Iris pigment epithelial cell (primary cell): ENCODE data around the gene GMDS.

Experiments
- DNase-seq: peaks from one replicate; pipeline ENCODE4 v3.0.0-alpha.2; 2011; ENCODE audit warnings: low read depth

Gene GMDS

DNA sequence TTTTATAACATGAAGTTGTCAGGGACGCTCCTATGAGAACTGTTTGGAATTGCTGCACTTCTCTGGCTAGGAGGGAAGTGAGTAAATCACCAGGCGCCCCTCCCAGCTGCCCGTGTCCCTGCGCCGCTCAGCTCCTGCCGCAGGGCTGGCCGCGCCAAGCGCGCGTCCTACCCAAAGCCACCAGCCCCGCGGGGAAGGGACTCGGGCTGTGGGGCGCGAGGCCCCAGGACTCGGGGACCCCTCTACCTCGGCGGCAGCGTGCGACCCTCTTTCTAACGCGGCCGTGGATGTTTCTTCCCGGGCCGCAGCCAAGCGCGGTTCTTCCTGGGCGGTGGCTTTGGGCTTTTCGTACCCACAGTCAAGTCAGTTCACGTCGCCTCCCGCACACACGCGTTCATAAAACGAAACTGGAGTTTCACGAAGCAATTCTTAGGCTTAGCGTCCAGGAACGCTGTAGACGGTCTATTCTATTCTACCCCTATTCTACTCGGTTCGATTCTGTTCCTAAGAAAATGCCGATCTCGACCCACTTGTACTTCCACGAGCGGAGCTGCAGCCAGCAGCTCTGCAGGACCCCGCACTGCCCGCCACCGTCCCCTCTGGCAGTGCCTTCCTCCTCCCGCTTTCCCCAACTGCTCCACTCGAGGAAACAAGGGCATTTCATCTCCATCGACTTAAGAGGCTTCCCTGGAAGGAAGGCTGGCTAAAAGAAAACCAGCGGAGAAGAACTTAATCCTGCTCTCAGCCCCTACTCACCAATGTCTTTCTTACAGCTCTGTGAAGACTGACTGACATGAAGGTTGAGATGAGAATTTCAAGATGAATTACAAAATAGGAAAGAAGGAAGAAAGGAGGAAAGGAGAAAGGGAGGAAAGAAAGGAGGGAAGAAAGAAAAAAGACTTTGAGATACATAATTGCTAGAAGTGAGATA, 620.3 kb downstream of the GMDS start:
- peak; percentile 63 for DNase-seq

- DNase-seq: peak; percentile 53
Observed at GRCh38 chr6:1624058-1624850, 621.2 kb downstream of the GMDS start.

- no peak for DNase-seq
Observed at GRCh38 chr6:1623769-1624057, 621.7 kb downstream of the GMDS start.

GRCh38 chr6:1622851-1623768, 622.3 kb downstream of the GMDS start:
- DNase-seq: no peak

DNA sequence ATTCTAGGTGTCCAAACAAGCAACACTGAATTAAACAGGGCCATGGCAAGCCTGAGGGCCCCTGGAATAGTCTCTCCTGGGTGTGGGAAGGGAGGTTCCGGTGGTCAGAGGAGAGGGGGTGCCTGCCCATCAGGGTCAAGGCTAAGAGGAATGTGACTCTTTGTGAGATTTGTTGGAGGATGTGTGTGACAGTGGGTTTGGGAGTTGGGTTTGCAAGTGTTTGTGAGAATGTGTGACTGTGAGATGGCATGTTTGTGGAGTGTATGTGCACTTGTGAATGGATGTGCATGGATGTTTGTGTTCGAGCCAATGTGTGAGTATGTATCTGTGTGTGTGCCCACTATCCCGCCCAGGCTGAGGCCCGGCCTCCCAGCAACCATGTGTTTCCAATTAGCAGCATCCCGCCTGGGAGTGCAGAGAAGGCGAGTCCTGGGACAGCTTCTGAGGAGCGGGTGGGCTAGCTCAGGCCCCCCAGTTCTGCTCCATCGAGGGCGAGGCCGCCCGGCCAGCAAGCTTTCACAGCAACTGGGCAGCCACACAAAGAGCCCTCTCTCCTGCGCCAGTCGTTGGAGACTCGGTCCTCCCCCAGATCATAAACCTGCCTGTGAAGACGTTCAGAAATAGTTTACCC, 623.1 kb downstream of the GMDS start:
- DNase-seq: peak; percentile 27

DNA sequence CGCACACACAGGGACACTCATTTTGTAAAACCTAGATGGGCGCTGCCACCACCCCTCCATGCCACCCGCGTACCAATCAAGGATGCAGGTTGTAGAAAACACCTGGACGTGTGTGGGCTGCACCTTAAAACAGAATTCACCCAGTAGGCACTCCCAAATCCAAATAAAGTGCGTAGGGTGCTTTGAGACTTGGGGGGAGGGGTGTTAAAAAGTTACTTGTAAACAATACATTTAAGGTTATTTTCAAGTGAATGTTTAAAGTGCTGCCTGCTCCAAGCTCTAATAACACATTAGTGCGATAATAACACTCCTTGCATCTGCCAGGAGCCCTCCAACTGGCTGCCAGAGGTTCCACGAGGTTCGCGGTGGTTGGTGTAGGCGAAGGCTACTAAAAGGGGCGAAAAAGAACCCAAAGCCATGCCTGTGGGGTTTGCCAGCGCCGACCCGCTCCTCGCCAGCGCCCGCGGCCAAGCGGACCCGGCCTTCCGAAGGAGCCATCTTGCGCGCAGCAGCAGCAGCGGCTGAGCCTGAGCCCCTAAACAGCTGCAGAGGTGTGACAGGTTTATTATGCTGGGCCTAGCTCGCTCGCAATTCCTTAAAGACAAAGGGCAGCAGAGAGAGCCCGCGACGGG, 624.2 kb downstream of the GMDS start:
- no peak for DNase-seq

DNA sequence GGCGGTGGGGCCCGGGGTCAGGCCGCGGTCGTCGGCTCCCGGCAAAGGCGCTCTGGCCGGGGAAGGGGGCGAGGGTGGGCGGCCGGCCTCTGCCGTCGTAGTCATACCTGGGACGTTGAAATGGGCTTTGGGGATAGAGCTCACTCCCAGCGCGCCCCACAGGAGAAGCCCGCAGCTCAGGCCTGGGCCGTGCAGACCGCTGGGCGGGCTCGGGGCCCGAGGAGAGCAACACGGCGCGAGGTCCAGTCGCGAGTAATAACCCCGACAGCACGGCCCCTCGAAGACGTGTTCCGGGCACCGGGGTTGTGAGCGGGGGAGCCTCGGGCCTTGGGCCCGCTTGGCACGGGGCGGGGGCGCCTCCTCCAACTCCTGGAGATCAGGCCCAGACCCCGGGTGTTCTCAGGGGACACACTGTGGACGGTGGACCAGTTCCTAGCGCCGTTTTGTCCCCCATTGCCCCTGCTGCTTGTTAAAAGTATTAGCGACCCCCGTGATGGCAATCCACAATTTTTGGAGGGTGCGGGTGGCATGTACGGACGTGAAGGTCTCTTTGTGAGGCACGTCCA, 624.8 kb downstream of the GMDS start:
- no peak for DNase-seq

DNA sequence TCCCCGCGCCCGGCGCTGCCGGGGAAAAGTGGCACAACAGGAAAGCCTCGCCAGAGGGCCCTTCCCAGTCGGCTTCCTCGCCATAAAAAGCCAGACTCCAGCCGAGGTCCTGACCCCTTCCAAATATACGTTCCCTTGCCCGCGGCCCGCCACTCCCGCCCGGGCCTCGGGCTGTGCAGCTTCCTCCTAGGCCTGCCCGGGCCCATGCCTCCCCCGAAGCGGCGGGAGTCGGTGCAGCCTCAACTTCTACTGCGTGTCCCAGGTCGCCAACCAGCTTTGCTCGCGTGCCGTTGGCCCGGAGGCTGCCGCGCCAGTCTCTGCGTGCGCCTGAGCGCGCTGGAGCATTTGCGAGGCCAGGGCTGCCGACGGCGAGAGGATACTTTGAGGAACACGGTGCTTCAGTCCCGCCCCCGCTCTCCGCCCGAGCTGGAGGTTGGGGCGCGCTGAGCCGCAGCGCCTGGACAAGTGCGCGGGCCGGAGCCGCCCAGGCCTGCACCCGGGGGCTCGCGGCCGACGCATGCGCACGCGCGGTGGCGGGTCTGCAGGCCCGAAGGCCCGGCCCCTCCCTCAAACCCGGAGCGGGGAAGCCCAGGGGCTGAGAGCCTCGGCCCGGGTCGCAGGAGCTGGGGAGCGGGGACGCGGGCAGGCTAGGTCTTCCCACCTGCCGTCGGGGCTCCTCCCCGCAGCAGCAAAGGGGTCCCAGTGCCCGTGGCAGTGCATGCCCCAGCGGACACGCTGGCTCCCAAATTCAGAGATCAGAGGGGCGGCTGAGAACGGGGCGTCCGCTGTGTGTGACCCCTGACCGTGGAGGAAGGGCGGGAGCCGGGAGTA, 625.5 kb downstream of the GMDS start:
- peak; percentile 57 for DNase-seq

GRCh38 chr6:1619098-1619672, 626.2 kb downstream of the GMDS start:
- DNase-seq: no peak

DNA sequence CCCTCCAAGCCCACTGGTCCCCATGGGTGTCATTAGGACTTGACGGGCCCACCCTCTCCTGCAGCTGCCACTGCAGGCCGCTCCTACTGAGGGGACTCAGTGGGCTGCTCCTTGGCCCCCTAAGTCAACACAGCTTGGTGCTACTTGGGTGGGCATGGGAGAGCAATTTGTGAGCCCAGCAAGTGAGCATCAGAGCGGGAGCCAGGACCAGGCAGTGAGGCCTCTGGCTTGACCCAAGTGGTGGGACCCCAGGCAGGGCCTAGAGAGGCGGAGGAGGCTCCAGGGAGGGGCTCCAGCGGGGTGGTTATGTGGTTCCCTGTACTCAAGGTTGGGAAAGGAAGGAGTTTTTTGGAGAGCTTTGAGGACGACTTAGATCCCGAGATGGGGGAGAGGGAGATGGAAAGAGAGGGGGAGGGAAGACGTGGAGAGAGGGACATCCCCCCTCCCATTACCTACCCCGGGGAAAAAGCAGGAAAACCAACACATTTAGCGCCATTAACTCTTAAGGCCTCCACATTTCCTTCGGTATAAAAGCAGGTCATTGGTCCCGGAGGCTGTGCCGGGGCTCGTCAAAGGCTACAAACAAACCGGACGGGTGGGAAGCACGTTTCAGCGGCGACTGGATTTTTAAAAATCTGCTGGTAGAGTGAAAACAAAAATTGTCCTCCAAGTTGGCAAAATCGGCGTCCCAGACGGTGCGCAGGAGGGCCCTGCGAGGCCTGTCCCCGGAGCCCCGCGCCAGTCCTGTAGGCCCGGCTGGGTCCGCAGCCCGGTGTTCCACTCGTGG, 626.9 kb downstream of the GMDS start:
- DNase-seq: peak; percentile 36

DNA sequence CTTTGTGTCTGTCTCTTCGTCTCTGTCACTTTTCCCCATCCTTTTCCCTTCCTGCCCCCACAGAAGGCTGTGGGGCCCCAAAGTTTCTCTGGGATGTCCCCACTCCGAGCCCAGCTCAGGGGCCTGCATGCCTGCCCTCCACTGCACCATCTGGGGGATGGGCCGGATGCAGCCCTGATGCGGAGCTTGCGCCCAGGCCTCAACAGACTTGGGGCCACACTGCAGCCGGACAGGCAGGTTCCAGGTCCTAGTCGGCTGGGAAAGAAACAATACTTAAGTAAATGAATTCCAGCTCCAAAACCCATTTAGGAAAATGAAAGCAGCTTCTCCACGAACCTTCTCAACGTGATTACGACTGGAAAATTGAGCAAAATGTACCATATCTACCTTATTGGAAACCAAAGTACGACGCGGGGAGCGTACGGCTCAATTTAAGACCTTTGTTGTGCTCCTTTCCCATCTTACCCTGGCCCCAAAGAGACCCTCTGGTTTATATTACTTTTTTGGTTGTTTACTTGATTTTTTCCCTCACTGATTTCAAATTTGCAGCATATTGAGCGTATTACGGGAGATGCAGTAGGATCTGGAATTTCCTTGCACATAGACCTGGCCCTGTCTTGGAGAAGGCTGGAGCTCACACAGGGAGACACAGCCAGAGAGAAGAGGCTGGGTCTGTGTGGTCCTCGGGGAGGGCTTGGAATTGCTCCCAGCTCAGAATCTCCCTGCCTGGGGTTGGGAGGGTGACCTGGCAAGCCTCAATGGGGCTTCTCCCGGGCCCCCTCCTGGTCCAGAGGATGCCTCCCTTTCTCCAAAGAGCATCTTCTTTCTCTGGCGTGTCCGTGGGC, 627.7 kb downstream of the GMDS start:
- DNase-seq: peak; percentile 36

- DNase-seq: peak; percentile 32
Observed at GRCh38 chr6:1616701-1617463, 628.5 kb downstream of the GMDS start.

DNA sequence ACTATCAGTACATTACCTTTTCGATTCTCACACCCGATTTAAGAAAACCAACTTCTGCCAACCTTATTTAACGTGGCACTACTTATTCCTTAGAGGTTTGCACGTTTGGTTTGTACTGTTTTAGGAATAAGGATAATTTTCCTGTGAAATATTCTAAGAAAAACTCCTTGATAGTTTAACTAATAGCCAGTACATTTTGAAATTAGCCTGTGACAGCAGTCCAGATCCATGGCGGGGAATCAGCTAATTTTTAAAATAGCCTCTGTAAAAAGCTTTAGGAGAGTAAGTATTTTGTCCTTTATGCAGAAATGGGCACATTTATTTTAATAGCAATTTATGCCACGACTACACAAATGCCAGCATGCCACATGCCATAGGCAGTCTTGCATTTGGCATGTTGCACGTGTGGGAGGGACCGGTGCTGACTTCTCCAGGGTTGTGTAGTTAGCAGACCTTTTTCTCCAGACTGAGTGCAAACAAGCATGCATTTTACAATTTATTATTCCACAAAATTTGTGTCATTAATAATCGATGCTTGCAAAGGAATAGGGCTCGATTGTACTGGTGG, 629.5 kb downstream of the GMDS start:
- DNase-seq: peak; percentile 48

- peak; percentile 45 for DNase-seq
Observed at GRCh38 chr6:1615151-1615852, 630.1 kb downstream of the GMDS start.

GRCh38 chr6:1614448-1615150, 630.8 kb downstream of the GMDS start:
- DNase-seq: peak; percentile 53
